ENCODE measurements around the gene ZAP70. TPM values are rescaled to one million over a fixed set of nuclear protein-coding genes. Genes with fewer than 3 reads are reported as not detected.
A peak's percentile ranks its signal among the peaks of the same experiment; 100 is the strongest.

Gene ZAP70
- total and polyA plus RNA-seq, 2 of the 13 experiments (the other 11 are each of a cell fraction or from before 2014, with no cell fraction given) = 0.51 to 4.0 TPM

GRCh38 chr2:97663962-97664635, 49.3 kb upstream of the ZAP70 start, which contains the start of gene ACTR1B:
ACTR1B (minus strand) TSS chr2:97664044; CDS start chr2:97663890, 154 bp downstream.
- Histone ChIP-seq H3K4me2 (ENCODE audit: low read depth, low read length) (peak within 1 kb of the TSS; percentile 92), H3K27me3 (ENCODE audit: control insufficient read depth in 1 of 2, insufficient read depth in 2 of 2, low read length in 2 of 2) (no peaks in the 10 kb centered on the region; a peak in 1 of 5 replicates), H3K9me3 (ENCODE audit: low read length) (no peaks in the 10 kb centered on the region), H3K4me3 (replicated peaks in 1 of 3; ENCODE audit: insufficient read depth in 1 of 3, low read depth in 2 of 3, low read length in 3 of 3) (peak within 1 kb of the TSS; percentile 80 to 96 (median 87)), H3K79me2 (ENCODE audit: insufficient read depth, low read length) (peaks cover 20% of the 10 kb centered on the region), H2AFZ (ENCODE audit: low read length) (peak within 1 kb of the TSS; percentile 29), H3K9ac (ENCODE audit: insufficient read depth, low read depth, low read length) (peak within 1 kb of the TSS; percentile 91), H4K20me1 (ENCODE audit: insufficient read depth, low read length) (peaks cover 9% of the 10 kb centered on the region; the same call in 1 of the 2 replicates), H3K27ac (ENCODE audit: extremely low read length, insufficient read depth, low read length) (peak within 1 kb of the TSS; percentile 92), H3K36me3 (replicated peaks in 1 of 2; ENCODE audit: control insufficient read depth in 1 of 2, insufficient read depth in 2 of 2, low read length in 2 of 2) (peaks cover 5 to 11% of the 10 kb centered on the region in 2 experiments; a peak in 4 of 5 replicates), H3K4me1 (ENCODE audit: insufficient read depth, low read length) (peaks cover 44% of the 10 kb centered on the region)
- POLR2A ChIA-PET = interaction anchor here (0.6 to 8.2 kb wide), 10 partner anchors 12 to 1597 kb away, joined by 3 to 298 read pairs (median 4); partner anchors contain the start of genes ANKRD36B, C2orf15 and COX5B
- WGBS (ENCODE audit: low lambda C conversion rate) = under 1% methylated on average over 39 of the region's 60 CpGs
- CTCF ChIA-PET (ENCODE audit: low intra/inter-chr PET ratio, low total read pairs) = interaction anchor here (1.2 to 2.6 kb wide), 2 partner anchors 33 to 73 kb away, joined by 4 to 10 read pairs; no protein-coding TSS in a partner anchor
- in situ Hi-C loops (cut with HindIII; ENCODE audit: extremely low pct_ligation_motif_present, low pct_unique_long_range_greater_than_20kb) = loop anchor here (5.0 to 25.0 kb wide), 2 partner anchors 77 to 1602 kb away; partner anchors contain the start of gene ANKRD36B
- BruUV-seq (replicated peaks) = no TSS peak
- intact Hi-C loops (cut with micrococcal nuclease; ENCODE audit: unreplicated experiment) = loop anchor here (2.0 kb wide), 2 partner anchors 17 to 73 kb away; partner anchors contain the start of gene COX5B
- DNase-seq (ENCODE audit: low spot score) (peak; percentile 98), ATAC-seq (peak; percentile 91), FAIRE-seq (peak; percentile 76)
- TF ChIP-seq ZNF746 (CRISPR knock-in tag; IDR thresholded peaks at IDR 0.05) = no peak; the same call in 1 of the 2 replicates
- TF ChIP-seq CHD4 (IDR thresholded peaks at IDR 0.05; ENCODE audit: borderline replicate concordance, low read length) = no peak
- TF ChIP-seq ZFP36L1 (CRISPR knock-in tag; IDR thresholded peaks at IDR 0.05) = no peak
- TF ChIP-seq ZNF615 (CRISPR knock-in tag; IDR thresholded peaks at IDR 0.05; ENCODE audit: borderline replicate concordance) = no peak
- TF ChIP-seq ZFP62 (CRISPR knock-in tag; IDR thresholded peaks at IDR 0.05) = no peak
- TF ChIP-seq ZMAT5 (CRISPR knock-in tag; IDR thresholded peaks at IDR 0.05; ENCODE audit: borderline replicate concordance, low read depth) = no peak
- no peak for TF ChIP-seq PCBP2 (optimal IDR thresholded peaks at IDR 0.05; ENCODE audit: low read depth, low read length, poor library complexity, severe bottlenecking)
- TF ChIP-seq TBX3 (IDR thresholded peaks at IDR 0.05; ENCODE audit: borderline replicate concordance) = peak; percentile 26; the same call in 1 of the 2 replicates
- TF ChIP-seq ISL2 (CRISPR knock-in tag; IDR thresholded peaks at IDR 0.05) = no peak; the same call in none of the 2 replicates
- no peak for TF ChIP-seq ZNF644 (CRISPR knock-in tag; IDR thresholded peaks at IDR 0.05; ENCODE audit: low read depth)
- TF ChIP-seq SNRNP70 (IDR thresholded peaks at IDR 0.05; ENCODE audit: low read depth, low read length) = no peak
- peak; percentile 73; the same call in 1 of the 2 replicates for TF ChIP-seq CEBPG (CRISPR knock-in tag; IDR thresholded peaks at IDR 0.05)
- TF ChIP-seq ZC3H4 (CRISPR knock-in tag; IDR thresholded peaks at IDR 0.05; ENCODE audit: borderline replicate concordance) = no peak
- no peak for TF ChIP-seq POLR2AphosphoS2 (IDR thresholded peaks at IDR 0.05; ENCODE audit: low read depth, low read length)
- TF ChIP-seq KDM3A (CRISPR knock-in tag; IDR thresholded peaks at IDR 0.05; ENCODE audit: low read depth) = no peak
- TF ChIP-seq TIGD3 (CRISPR knock-in tag; IDR thresholded peaks at IDR 0.05; ENCODE audit: borderline replicate concordance) = no peak
- TF ChIP-seq ZNF275 (CRISPR knock-in tag; IDR thresholded peaks at IDR 0.05; ENCODE audit: borderline replicate concordance) = peak; percentile 78; the same call in 1 of the 2 replicates
- TF ChIP-seq ZNF276 (CRISPR knock-in tag; IDR thresholded peaks at IDR 0.05; ENCODE audit: low read depth) = no peak
- TF ChIP-seq TBX2 (CRISPR knock-in tag; IDR thresholded peaks at IDR 0.05; ENCODE audit: borderline replicate concordance) = peak; percentile 71
